Lower lobe of right lung (tissue), 2 donors: ENCODE results near the gene DNAH2. TPM values are rescaled to one million over a fixed set of nuclear protein-coding genes. Genes with fewer than 3 reads are reported as not detected.

Source experiments
- ATAC-seq, 2 donors: fragments of 200-7000 bp; cut with Tn5 transposase; one replicate each; pipeline ENCODE4 v1.9.1; 2020 to 2022; ENCODE audit warnings: mild to moderate bottlenecking in 2 of 2, moderate library complexity in 2 of 2
- DNase-seq: peaks from one replicate; pipeline ENCODE4 v3.0.0-alpha.2; 2020
- H3K27ac ChIP-seq: fragments of 200-600 bp; one replicate; pipeline ENCODE4 v1.8.0; 2022
- H3K27me3 ChIP-seq: fragments of 200-600 bp; one replicate; pipeline ENCODE4 v1.8.0; 2022; ENCODE audit warnings: low read depth
- H3K36me3 ChIP-seq: fragments of 200-600 bp; one replicate; pipeline ENCODE4 v1.8.0; 2022; ENCODE audit warnings: mild to moderate bottlenecking
- H3K4me1 ChIP-seq: fragments of 200-600 bp; one replicate; pipeline ENCODE4 v1.8.0; 2022
- H3K4me3 ChIP-seq: fragments of 200-600 bp; one replicate; pipeline ENCODE4 v1.8.0; 2022; ENCODE audit warnings: mild to moderate bottlenecking
- H3K9me3 ChIP-seq: fragments of 200-600 bp; one replicate; pipeline ENCODE4 v1.8.0; 2022
- CTCF ChIP-seq: fragments of 200-600 bp; IDR thresholded peaks from one replicate; pipeline ENCODE4 v1.8.0; 2022; ENCODE audit warnings: antibody characterized with exemption, mild to moderate bottlenecking
- intact Hi-C: fragments of 100-400 bp; cut with DNase I; formaldehyde crosslinking; loops from one replicate; pipeline ENCODE4 v1.11.0; 2022
- total RNA-seq: library from RNA; stranded (reverse); fragmentation: NEBNext Ultra II Directional; extraction: Animal tissue kit (Norgen Biotek cat#: 25700); gene quantifications from one replicate; pipeline ENCODE4 v1.2.1, GENCODE V29; 2021
- donor health status: DM: no; HTN: yes; CAD: no; lungs with severe emphysema.

The DNAH2 gene
- total RNA-seq, 1 donor from 2014 or later, result 6.2 TPM

GRCh38 chr17:7852919-7853690 is 135.6 kb downstream of the DNAH2 start:
- ATAC-seq (no peak), DNase-seq (peak; percentile 51)
- no peak for TF ChIP-seq CTCF
- no peak overlapping the region for H3K4me3 ChIP-seq
- H3K27ac ChIP-seq, result no peak overlapping the region
- no peaks in the 10 kb centered on the region for H3K9me3 ChIP-seq
- no peaks in the 10 kb centered on the region for H3K27me3 ChIP-seq
- intact Hi-C loops, result no loop called here
- peaks cover 33% of the 10 kb centered on the region for H3K4me1 ChIP-seq
- H3K36me3 ChIP-seq, result peaks cover 67% of the 10 kb centered on the region

GRCh38 chr17:7853691-7854038 is 136.1 kb downstream of the DNAH2 start:
- DNase-seq (peak; percentile 49), ATAC-seq (no peak)
- intact Hi-C loops, result no loop called here
- Histone ChIP-seq H3K27ac (no peak overlapping the region), H3K9me3 (no peaks in the 10 kb centered on the region), H3K27me3 (no peaks in the 10 kb centered on the region), H3K36me3 (peaks cover 64% of the 10 kb centered on the region), H3K4me1 (peaks cover 37% of the 10 kb centered on the region), H3K4me3 (no peak overlapping the region)
- no peak for TF ChIP-seq CTCF

GRCh38 chr17:7854078-7854777 is 136.7 kb downstream of the DNAH2 start:
- peak overlapping the region; percentile 81 for H3K4me3 ChIP-seq
- peak overlapping the region; percentile 84 for H3K27ac ChIP-seq
- no peak for TF ChIP-seq CTCF
- no peaks in the 10 kb centered on the region for H3K27me3 ChIP-seq
- no peaks in the 10 kb centered on the region for H3K9me3 ChIP-seq
- ATAC-seq (no peak), DNase-seq (peak; percentile 49)
- intact Hi-C loops, result no loop called here
- H3K36me3 ChIP-seq, result peaks cover 59% of the 10 kb centered on the region
- H3K4me1 ChIP-seq, result peaks cover 43% of the 10 kb centered on the region

- Histone ChIP-seq H3K4me3 (peak within 1 kb of the TSS; percentile 81), H3K27ac (peak within 1 kb of the TSS; percentile 84)
Observed at GRCh38 chr17:7854851-7855659, 137.5 kb downstream of the DNAH2 start, which contains the start of gene TMEM88. TSS of gene TMEM88 (plus strand) at chr17:7855066. CDS start at chr17:7855075, 9 bp downstream.

More at GRCh38 chr17:7854851-7855659, 137.5 kb downstream of the DNAH2 start, which contains the start of gene TMEM88:
- no peak for TF ChIP-seq CTCF
- no peak for ATAC-seq
- H3K4me1 ChIP-seq, result peaks cover 44% of the 10 kb centered on the region
- H3K27me3 ChIP-seq, result no peaks in the 10 kb centered on the region
- peak; percentile 54 for DNase-seq
- intact Hi-C loops, result no loop called here
- H3K36me3 ChIP-seq, result peaks cover 55% of the 10 kb centered on the region
- no peaks in the 10 kb centered on the region for H3K9me3 ChIP-seq
